ENCODE data around the gene SERTAD1. TPM values are rescaled to one million over a fixed set of nuclear protein-coding genes. Genes with fewer than 3 reads are reported as not detected.

The SERTAD1 gene
- total and polyA plus RNA-seq, 10 donors: 8.5 to 19.7 (median 13.0) TPM

DNA sequence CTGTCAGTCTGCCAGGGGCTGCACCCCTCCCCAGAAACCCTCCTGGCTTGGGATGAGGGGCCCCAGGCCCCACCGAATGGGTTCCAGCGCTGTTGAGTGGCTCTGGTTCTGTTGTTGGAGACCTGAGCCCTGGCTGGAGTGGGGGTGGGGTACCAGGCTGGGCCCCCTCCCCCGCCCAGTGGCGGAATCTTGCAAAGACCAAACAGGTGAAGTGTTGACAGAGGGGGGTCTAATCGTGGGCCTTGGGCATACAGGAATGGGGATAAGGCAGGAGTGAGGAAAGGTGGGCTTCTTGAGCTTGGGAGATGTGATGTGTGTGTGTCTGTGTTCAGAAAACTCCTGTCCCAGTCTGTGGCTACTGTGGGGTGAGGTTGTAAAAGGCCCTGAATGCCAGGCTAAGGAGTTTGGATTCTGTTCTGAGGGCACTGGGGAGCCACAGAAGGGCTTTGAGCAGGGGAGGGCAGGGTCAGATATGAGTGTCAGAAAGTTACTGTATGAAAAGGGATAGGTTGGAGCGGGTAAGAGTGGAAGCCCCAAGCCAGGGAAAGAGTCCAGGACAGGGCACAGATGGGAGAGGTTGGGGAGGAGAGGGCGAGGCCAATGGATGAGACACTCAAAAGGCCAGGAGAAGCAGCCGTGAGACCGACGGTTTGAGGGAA lies 35.6 kb downstream of the SERTAD1 start, which contains the start of gene HIPK4:
TSS of gene HIPK4 (minus strand) at position 98 of the 659 bp plus-strand sequence. CDS start 279 bp downstream, outside the sequence.
- DNase-seq: no peak
- Histone ChIP-seq H3K4me3 (no peak within 1 kb of the TSS), H3K27ac (no peak within 1 kb of the TSS), H3K36me3 (no peaks in the 10 kb centered on the region), H3K4me1 (no peaks in the 10 kb centered on the region), H3K9me3 (no peaks in the 10 kb centered on the region), H3K27me3 (replicated peaks in 1 of 7) (no peaks in the 10 kb centered on the region)
- intact Hi-C loops (cut with DNase I; ENCODE audit: low total_unique reads): no loop called here
- whole genome bisulfite sequencing, 5 donors: 88 to 93% (median 90%) methylated on average over 9 to 10 of the region's 10 CpGs
- TF ChIP-seq POLR2A (IDR thresholded peaks at IDR 0.05) (no peak), POLR2AphosphoS5 (IDR thresholded peaks at IDR 0.05) (no peak)
- TF ChIP-seq, protein P1, sequence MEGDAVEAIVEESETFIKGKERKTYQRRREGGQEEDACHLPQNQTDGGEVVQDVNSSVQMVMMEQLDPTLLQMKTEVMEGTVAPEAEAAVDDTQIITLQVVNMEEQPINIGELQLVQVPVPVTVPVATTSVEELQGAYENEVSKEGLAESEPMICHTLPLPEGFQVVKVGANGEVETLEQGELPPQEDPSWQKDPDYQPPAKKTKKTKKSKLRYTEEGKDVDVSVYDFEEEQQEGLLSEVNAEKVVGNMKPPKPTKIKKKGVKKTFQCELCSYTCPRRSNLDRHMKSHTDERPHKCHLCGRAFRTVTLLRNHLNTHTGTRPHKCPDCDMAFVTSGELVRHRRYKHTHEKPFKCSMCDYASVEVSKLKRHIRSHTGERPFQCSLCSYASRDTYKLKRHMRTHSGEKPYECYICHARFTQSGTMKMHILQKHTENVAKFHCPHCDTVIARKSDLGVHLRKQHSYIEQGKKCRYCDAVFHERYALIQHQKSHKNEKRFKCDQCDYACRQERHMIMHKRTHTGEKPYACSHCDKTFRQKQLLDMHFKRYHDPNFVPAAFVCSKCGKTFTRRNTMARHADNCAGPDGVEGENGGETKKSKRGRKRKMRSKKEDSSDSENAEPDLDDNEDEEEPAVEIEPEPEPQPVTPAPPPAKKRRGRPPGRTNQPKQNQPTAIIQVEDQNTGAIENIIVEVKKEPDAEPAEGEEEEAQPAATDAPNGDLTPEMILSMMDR (IDR thresholded peaks at IDR 0.05 in 8 of 11, conservative IDR thresholded peaks at IDR 0.05 in 3 of 11): no peak

DNA sequence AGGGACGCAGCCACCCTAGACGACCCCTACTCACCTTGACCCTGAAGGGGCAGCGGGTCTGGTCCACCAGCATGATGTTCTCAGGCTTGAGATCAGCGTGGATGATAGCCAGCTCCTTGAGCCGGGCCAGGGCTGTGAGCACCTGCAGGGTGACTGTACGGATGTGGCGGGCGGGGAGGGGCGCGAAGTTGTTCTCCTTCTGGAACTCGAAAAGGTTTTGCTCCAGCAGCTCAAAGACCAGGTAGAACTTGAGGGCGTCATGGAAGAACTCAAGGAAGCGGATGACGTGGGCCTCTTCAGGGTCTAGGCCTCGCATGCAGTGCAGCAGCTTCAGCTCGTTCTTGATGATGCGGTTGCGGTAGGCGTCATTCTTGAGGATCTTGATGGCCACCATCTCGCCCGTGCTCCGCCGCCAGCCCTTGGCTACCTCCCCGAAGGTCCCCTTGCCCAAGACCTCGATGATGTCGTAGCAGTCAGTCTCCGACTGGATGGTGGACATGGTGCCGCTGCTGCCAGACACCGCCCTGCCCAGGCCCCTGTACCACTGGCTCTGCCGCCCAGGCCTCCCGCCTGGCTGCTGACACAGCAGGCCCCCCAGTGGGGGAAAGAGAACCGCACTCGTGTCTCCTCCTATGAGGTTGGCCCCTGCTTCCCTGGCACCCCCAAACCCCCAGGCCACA lies 36.2 kb downstream of the SERTAD1 start:
- H3K27ac ChIP-seq: no peak overlapping the region
- TF ChIP-seq, protein P1 (IDR thresholded peaks at IDR 0.05 in 8 of 11, conservative IDR thresholded peaks at IDR 0.05 in 3 of 11): no peak
- TF ChIP-seq POLR2A (IDR thresholded peaks at IDR 0.05) (no peak), POLR2AphosphoS5 (IDR thresholded peaks at IDR 0.05) (no peak)
- no peaks in the 10 kb centered on the region for H3K4me1 ChIP-seq
- no peak overlapping the region for H3K4me3 ChIP-seq
- DNase-seq: no peak
- no peaks in the 10 kb centered on the region for H3K36me3 ChIP-seq
- no peaks in the 10 kb centered on the region for H3K27me3 ChIP-seq (replicated peaks in 1 of 7)
- intact Hi-C loops (cut with DNase I; ENCODE audit: low total_unique reads): no loop called here
- no peaks in the 10 kb centered on the region for H3K9me3 ChIP-seq
- WGBS, 5 donors: 90 to 96% (median 94%) methylated on average over 21 to 33 of the region's 33 CpGs

DNA sequence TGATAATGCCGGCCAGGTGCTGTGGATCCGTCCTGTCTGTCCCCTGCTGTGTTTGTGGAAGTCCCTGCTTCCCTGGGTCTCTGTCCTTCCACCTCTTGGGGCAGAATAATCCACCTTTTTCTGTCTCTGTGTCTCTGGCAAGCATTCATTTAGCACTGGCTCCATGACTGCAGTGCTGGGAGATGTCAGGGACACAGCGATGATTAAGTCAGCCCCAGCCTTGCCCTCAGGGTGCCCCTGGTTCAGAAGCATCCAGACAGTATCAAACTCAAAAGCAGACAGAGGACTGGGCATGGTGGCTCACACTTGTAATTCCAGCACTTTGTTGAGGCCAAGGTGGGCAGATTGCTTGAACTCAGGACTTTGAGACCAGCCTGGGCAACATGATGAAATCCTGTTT lies 37.3 kb downstream of the SERTAD1 start:
- Histone ChIP-seq H3K4me1 (no peaks in the 10 kb centered on the region), H3K27me3 (replicated peaks in 1 of 7) (no peaks in the 10 kb centered on the region), H3K9me3 (no peaks in the 10 kb centered on the region), H3K4me3 (no peak overlapping the region), H3K36me3 (no peaks in the 10 kb centered on the region), H3K27ac (no peak overlapping the region)
- intact Hi-C loops (cut with DNase I; ENCODE audit: low total_unique reads): no loop called here
- WGBS, 5 donors: 82 to 100% (median 82%) methylated on average over 2 to 3 of the region's 3 CpGs
- TF ChIP-seq POLR2AphosphoS5 (IDR thresholded peaks at IDR 0.05) (no peak), POLR2A (IDR thresholded peaks at IDR 0.05) (no peak)
- TF ChIP-seq, protein P1 (IDR thresholded peaks at IDR 0.05 in 8 of 11, conservative IDR thresholded peaks at IDR 0.05 in 3 of 11): no peak
- no peak for DNase-seq

DNA sequence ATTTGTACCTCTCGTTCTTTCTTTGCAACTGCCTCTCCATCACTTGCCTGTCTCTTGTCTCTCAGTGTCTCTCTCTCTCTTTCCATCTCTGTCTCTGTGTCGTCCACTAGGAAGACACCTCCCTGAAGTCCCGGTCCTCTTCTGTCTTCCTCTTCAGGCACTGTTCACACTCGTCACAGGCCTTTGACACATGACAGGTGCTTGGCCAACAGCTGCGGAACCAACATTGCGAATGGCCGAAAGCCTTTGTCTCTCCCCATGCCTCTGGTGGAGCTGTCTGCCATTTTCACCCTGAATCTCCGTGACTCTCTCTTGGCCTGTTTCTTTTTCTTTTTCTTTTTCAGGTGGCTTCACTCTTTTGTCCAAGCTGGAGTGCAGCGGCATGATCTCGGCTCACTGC lies 38.6 kb downstream of the SERTAD1 start:
- no peak for DNase-seq
- H3K4me3 ChIP-seq: no peak overlapping the region
- H3K4me1 ChIP-seq: no peaks in the 10 kb centered on the region
- H3K27ac ChIP-seq: no peak overlapping the region
- no peaks in the 10 kb centered on the region for H3K36me3 ChIP-seq
- 89 to 95% (median 93%) methylated on average over 10 of the region's 10 CpGs for WGBS, 5 donors
- TF ChIP-seq, protein P1 (IDR thresholded peaks at IDR 0.05 in 8 of 11, conservative IDR thresholded peaks at IDR 0.05 in 3 of 11): no peak
- TF ChIP-seq POLR2AphosphoS5 (IDR thresholded peaks at IDR 0.05): no peak
- no peak for TF ChIP-seq POLR2A (IDR thresholded peaks at IDR 0.05)
- H3K9me3 ChIP-seq: no peaks in the 10 kb centered on the region
- H3K27me3 ChIP-seq (replicated peaks in 1 of 7): no peaks in the 10 kb centered on the region
- intact Hi-C loops (cut with DNase I; ENCODE audit: low total_unique reads): no loop called here
